Trophoblast cell (in vitro differentiated cells and primary cell): Measurements from ENCODE around the gene FRMD5. TPM values are rescaled to one million over a fixed set of nuclear protein-coding genes. Genes with fewer than 3 reads are reported as not detected.
A peak's percentile ranks its signal among the peaks of the same experiment; 100 is the strongest.

Experiments used
- DNase-seq, 2 donors: peaks; one replicate each; pipeline ENCODE4 v3.0.0-alpha.2; 2016
- H2AFZ ChIP-seq: 2 replicates; pipeline ENCODE4 v1.6.1; 2013; ENCODE audit warnings: low read length, moderate library complexity, mild to moderate bottlenecking; ENCODE audit not compliant: insufficient read depth, poor library complexity
- H2AK5ac ChIP-seq: 2 replicates; pipeline ENCODE4 v1.6.1; 2013; ENCODE audit warnings: mild to moderate bottlenecking, low read length
- H2BK120ac ChIP-seq: 2 replicates; pipeline ENCODE4 v1.6.1; 2013; ENCODE audit warnings: low read length, mild to moderate bottlenecking, moderate library complexity; ENCODE audit not compliant: insufficient read depth, poor library complexity
- H2BK12ac ChIP-seq: 2 replicates; pipeline ENCODE4 v1.6.1; 2013; ENCODE audit warnings: mild to moderate bottlenecking, low read length, moderate library complexity
- H2BK5ac ChIP-seq: 2 replicates; pipeline ENCODE4 v1.6.1; 2013; ENCODE audit warnings: low read length, low read depth, moderate library complexity, mild to moderate bottlenecking; ENCODE audit not compliant: poor library complexity
- H3K14ac ChIP-seq: 2 replicates; pipeline ENCODE4 v1.6.1; 2013; ENCODE audit warnings: mild to moderate bottlenecking, low read length
- H3K18ac ChIP-seq: 2 replicates; pipeline ENCODE4 v1.6.1; 2013; ENCODE audit warnings: mild to moderate bottlenecking, low read length
- H3K23ac ChIP-seq: 2 replicates; pipeline ENCODE4 v1.6.1; 2013; ENCODE audit warnings: low read length
- H3K27ac ChIP-seq: 2 replicates; pipeline ENCODE4 v1.5.1; 2013; ENCODE audit warnings: low read depth, mild to moderate bottlenecking, inconsistent platforms, low read length, moderate library complexity
- H3K27me3 ChIP-seq: 2 replicates; pipeline ENCODE4 v1.6.1; 2013; ENCODE audit warnings: inconsistent platforms, mild to moderate bottlenecking, low read length, moderate library complexity; ENCODE audit not compliant: insufficient read depth
- H3K36me3 ChIP-seq, 2 experiments: 1 replicate in 1 of 2; 2 replicates in 1 of 2; pipeline ENCODE4 v1.6.1; 2013; ENCODE audit warnings: low read length in 2 of 2, mild to moderate bottlenecking in 2 of 2, moderate library complexity in 1 of 2; ENCODE audit not compliant: insufficient read depth in 2 of 2, control insufficient read depth in 1 of 2
- H3K4ac ChIP-seq: 2 replicates; pipeline ENCODE4 v1.6.1; 2013; ENCODE audit warnings: low read depth, mild to moderate bottlenecking, low read length, moderate library complexity
- H3K4me1 ChIP-seq, 2 experiments: 1 replicate in 1 of 2; 2 replicates in 1 of 2; pipeline ENCODE4 v1.6.1; 2013; ENCODE audit warnings: low read length in 2 of 2, mild to moderate bottlenecking in 2 of 2, moderate library complexity in 1 of 2; ENCODE audit not compliant: insufficient read depth in 2 of 2, control insufficient read depth in 1 of 2
- H3K4me2 ChIP-seq: 2 replicates; pipeline ENCODE4 v1.6.1; 2013; ENCODE audit warnings: inconsistent platforms, mild to moderate bottlenecking, low read length, moderate library complexity
- H3K4me3 ChIP-seq: 2 replicates; pipeline ENCODE4 v1.5.1; 2013; ENCODE audit warnings: mild to moderate bottlenecking, low read depth, low read length, inconsistent platforms
- H3K79me1 ChIP-seq: one replicate; pipeline ENCODE4 v1.6.1; 2013; ENCODE audit warnings: low read length
- H3K79me2 ChIP-seq: 2 replicates; pipeline ENCODE4 v1.6.1; 2013; ENCODE audit warnings: low read length, mild to moderate bottlenecking; ENCODE audit not compliant: control insufficient read depth, insufficient read depth, poor library complexity
- H3K9ac ChIP-seq: 2 replicates; pipeline ENCODE4 v1.6.1; 2013; ENCODE audit warnings: mild to moderate bottlenecking, low read length
- H3K9me3 ChIP-seq: 2 replicates; pipeline ENCODE4 v1.6.1; 2013; ENCODE audit warnings: low read depth, mild to moderate bottlenecking, control low read depth, inconsistent platforms, low read length; ENCODE audit not compliant: insufficient read depth
- H4K12ac ChIP-seq: 2 replicates; pipeline ENCODE4 v1.6.1; 2013; ENCODE audit warnings: low read depth, mild to moderate bottlenecking, low read length, moderate library complexity
- H4K8ac ChIP-seq: 2 replicates; pipeline ENCODE4 v1.6.1; 2013; ENCODE audit warnings: low read depth, mild to moderate bottlenecking, low read length, moderate library complexity
- H4K91ac ChIP-seq: one replicate; pipeline ENCODE4 v1.6.1; 2013; ENCODE audit warnings: low read depth, mild to moderate bottlenecking, low read length, moderate library complexity
- WGBS: extraction: QIAGEN DNeasy Blood & Tissue Kit; methylation state at CpG from one replicate; pipeline ENCODE4 v1.1.7; 2013; ENCODE audit warnings: missing lambda C conversion rate; ENCODE audit not compliant: insufficient read length, insufficient coverage; ENCODE audit errors: extremely low coverage; 5-methylcytosine and 5-hydroxymethylcytosine counted together
- polyA plus RNA-seq: library from polyadenylated mRNA; stranded (reverse); fragments of 200-250 nt; gene quantifications from 2 replicates; pipeline ENCODE4 v1.2.3, GENCODE V29; 2013

Gene FRMD5
- polyA plus RNA-seq: 2.1 and 2.2 TPM in 2 replicates

DNA sequence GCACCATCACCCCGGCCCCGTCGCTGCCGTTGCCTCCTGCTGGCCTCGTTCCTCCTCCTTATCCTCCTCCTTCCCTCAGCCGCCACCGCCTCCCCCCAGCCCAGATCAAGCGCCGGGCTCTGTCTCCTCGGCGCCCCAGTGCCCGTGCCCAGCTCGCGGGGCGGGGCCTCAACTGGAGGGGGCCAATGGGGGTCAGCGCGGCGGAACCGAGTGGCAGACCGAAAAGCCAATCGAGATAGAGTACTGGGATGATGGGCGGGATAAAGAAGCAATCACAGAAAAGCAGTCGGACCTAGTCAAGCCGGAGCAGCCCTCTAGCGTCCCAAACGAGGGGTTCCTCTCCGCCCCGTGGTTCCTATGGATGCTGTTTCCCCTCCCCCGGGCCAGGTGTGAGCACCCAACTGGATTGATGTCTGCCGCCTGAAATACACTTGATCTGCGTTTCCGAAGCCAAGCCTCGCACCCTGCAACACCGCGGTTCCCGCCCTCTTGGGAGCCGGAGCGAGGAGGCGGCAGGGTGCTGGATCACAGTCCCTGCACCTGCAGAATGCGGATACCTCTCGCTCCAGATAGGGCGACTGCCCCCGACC lies at the start of gene FRMD5:
FRMD5 (minus strand) TSS at position 121 of the 590 bp plus-strand sequence.
- Histone ChIP-seq H4K8ac (peak within 1 kb of the TSS; percentile 9), H2BK12ac (no peak within 1 kb of the TSS), H2AK5ac (no peak within 1 kb of the TSS), H3K4me2 (peak within 1 kb of the TSS; percentile 98), H3K36me3 (no peaks in the 10 kb centered on the region), H3K27me3 (peaks cover 12% of the 10 kb centered on the region), H4K12ac (no peak within 1 kb of the TSS), H3K4me1 (peaks cover 2 to 12% of the 10 kb centered on the region in 2 experiments), H3K9me3 (no peaks in the 10 kb centered on the region), H4K91ac (no peak within 1 kb of the TSS), H3K9ac (peak within 1 kb of the TSS; percentile 26), H3K79me2 (no peaks in the 10 kb centered on the region), H3K23ac (no peak within 1 kb of the TSS), H3K4ac (no peak within 1 kb of the TSS), H3K27ac (no peak within 1 kb of the TSS), H3K14ac (no peak within 1 kb of the TSS), H3K4me3 (peak within 1 kb of the TSS; percentile 76), H2BK5ac (no peak within 1 kb of the TSS), H2AFZ (peak within 1 kb of the TSS; percentile 81), H3K79me1 (no peaks in the 10 kb centered on the region), H3K18ac (peak within 1 kb of the TSS; percentile 48), H2BK120ac (no peak within 1 kb of the TSS)
- DNase-seq: peak; percentile 55 to 67
- WGBS: no CpG with 5 or more reads among the region's 43 CpGs

DNA sequence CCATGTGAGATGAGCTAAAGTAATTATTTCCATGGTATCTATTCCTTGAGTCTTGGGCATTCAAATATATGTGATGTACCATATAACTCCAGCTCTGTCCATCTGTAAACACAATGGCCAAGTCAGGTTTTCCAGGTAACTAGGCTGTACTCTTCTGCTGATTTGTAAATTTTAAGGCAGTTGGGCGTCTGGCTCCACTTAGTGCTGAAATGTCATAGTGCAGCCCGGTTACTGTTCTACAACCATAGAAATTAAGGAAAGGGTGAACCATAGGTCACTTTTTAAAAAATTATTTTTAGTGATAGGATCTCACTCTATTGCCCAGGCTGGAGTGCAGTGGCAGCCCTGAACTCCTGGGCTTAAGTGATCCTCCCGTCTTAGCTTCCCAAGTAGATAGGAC lies 48.8 kb upstream of the FRMD5 start:
- H4K8ac ChIP-seq: no peak overlapping the region

DNA sequence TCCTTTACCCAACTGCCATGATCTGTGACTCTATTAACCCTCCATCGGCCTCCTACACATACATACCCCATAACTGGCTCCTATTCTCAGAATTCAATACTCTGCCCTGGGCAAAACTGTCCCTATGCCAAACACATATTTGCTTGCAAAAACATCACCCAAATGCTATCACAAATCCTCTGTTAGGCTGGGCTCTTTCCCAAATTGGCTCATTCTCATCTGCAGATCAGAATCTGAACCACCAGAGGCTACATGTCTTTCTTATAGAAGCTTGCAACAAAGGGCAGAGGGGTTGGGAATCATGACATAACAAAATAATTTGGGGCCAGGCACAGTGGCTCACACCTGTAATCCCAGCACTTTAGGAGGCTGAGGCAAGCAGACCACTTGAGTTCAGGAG lies 48.1 kb upstream of the FRMD5 start:
- Histone ChIP-seq H2BK12ac (no peak overlapping the region), H4K91ac (no peak overlapping the region), H3K14ac (no peak overlapping the region), H2BK5ac (no peak overlapping the region), H3K4me3 (no peak overlapping the region), H3K79me2 (no peaks in the 10 kb centered on the region), H3K9ac (no peak overlapping the region), H3K4me2 (no peak overlapping the region), H3K18ac (no peak overlapping the region), H3K36me3 (no peaks in the 10 kb centered on the region), H3K4ac (no peak overlapping the region), H4K8ac (no peak overlapping the region), H2AK5ac (no peak overlapping the region), H3K4me1 (no peaks in the 10 kb centered on the region), H4K12ac (no peak overlapping the region), H2AFZ (no peak overlapping the region), H3K27me3 (no peaks in the 10 kb centered on the region), H3K79me1 (no peaks in the 10 kb centered on the region), H3K27ac (no peak overlapping the region), H3K23ac (no peak overlapping the region), H3K9me3 (no peaks in the 10 kb centered on the region), H2BK120ac (no peak overlapping the region)
- DNase-seq: no peak
- WGBS: no CpG with 5 or more reads among the region's 1 CpG

More for the DNA sequence above, 48.8 kb upstream of the FRMD5 start:
- H3K14ac ChIP-seq: no peak overlapping the region
- no peak overlapping the region for H2AFZ ChIP-seq
- no CpG with 5 or more reads among the region's 3 CpGs for WGBS
- H3K18ac ChIP-seq: no peak overlapping the region
- no peak overlapping the region for H2BK5ac ChIP-seq
- H3K4me1 ChIP-seq: no peaks in the 10 kb centered on the region
- no peak overlapping the region for H2BK120ac ChIP-seq
- H4K91ac ChIP-seq: no peak overlapping the region
- no peak overlapping the region for H3K9ac ChIP-seq
- no peaks in the 10 kb centered on the region for H3K79me2 ChIP-seq
- no peak overlapping the region for H3K4ac ChIP-seq
- no peaks in the 10 kb centered on the region for H3K9me3 ChIP-seq
- H3K4me2 ChIP-seq: no peak overlapping the region
- no peak overlapping the region for H3K4me3 ChIP-seq
- no peak overlapping the region for H2BK12ac ChIP-seq
- no peaks in the 10 kb centered on the region for H3K36me3 ChIP-seq
- H2AK5ac ChIP-seq: no peak overlapping the region
- no peak overlapping the region for H3K27ac ChIP-seq
- no peak overlapping the region for H3K23ac ChIP-seq
- H3K27me3 ChIP-seq: no peaks in the 10 kb centered on the region
- no peak for DNase-seq
- H4K12ac ChIP-seq: no peak overlapping the region
- no peaks in the 10 kb centered on the region for H3K79me1 ChIP-seq

DNA sequence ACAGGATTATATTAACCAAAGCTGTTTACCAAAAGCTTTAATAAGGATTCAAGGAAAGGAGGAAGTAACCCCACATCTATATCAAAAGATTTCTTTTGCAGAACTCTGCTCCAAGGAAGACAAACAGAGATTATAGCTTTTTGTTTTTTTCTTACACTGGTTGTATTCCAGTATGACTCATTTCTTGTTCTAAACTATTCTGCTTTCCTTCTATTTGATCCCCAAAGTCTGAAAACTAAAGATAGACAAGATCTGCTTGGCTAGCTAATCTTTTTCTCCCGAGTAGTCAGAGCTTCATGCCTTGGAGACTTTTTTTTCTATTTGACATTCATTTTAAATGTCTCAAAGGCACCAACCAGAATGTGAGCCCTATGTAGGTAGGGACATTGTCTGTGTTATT lies 36.8 kb upstream of the FRMD5 start:
- no CpG with 5 or more reads among the region's 1 CpG for WGBS
- Histone ChIP-seq H3K9ac (no peak overlapping the region), H3K14ac (no peak overlapping the region)

More for the DNA sequence above, 36.8 kb upstream of the FRMD5 start:
- no peak overlapping the region for H3K18ac ChIP-seq
- H2AK5ac ChIP-seq: no peak overlapping the region
- H3K23ac ChIP-seq: no peak overlapping the region
- no peaks in the 10 kb centered on the region for H3K9me3 ChIP-seq
- DNase-seq: no peak
- H3K27ac ChIP-seq: no peak overlapping the region
- H3K4me2 ChIP-seq: no peak overlapping the region
- no peaks in the 10 kb centered on the region for H3K4me1 ChIP-seq
- no peak overlapping the region for H4K12ac ChIP-seq
- H3K36me3 ChIP-seq: no peaks in the 10 kb centered on the region
- no peak overlapping the region for H3K4me3 ChIP-seq
- no peaks in the 10 kb centered on the region for H3K79me1 ChIP-seq
- no peaks in the 10 kb centered on the region for H3K27me3 ChIP-seq
- H2BK12ac ChIP-seq: no peak overlapping the region
- no peak overlapping the region for H2BK120ac ChIP-seq
- no peak overlapping the region for H3K4ac ChIP-seq
- no peak overlapping the region for H4K91ac ChIP-seq
- no peak overlapping the region for H4K8ac ChIP-seq
- no peak overlapping the region for H2BK5ac ChIP-seq
- no peaks in the 10 kb centered on the region for H3K79me2 ChIP-seq
- H2AFZ ChIP-seq: no peak overlapping the region
